RWPE1 (cell line): ENCODE results near the gene MED29.

Experiments
- CTCF ChIA-PET: fragments of 350-600 bp; sonication (Branson Sonifier 250); formaldehyde crosslinking; extraction: SDS; loops from one replicate; lab custom pipeline; 2021; lab: Yijun Ruan, JAX
- POLR2A ChIA-PET: fragments of 400-600 bp; formaldehyde crosslinking; extraction: SDS; loops from one replicate; lab custom pipeline; 2020; ENCODE audit warnings: antibody characterized with exemption; ENCODE audit not compliant: low non-redundant PET; lab: Yijun Ruan, JAX
- DNase-seq: peaks from one replicate; pipeline ENCODE4 v3.0.0; 2012; ENCODE audit warnings: low spot score
- H3K27ac ChIP-seq: fragments of 450-650 bp; 2 replicates; pipeline ENCODE4 v1.5.1; 2017
- CTCF ChIP-seq: fragments of 450-650 bp; conservative IDR thresholded peaks from 2 replicates; pipeline ENCODE4 v1.5.1; 2017; ENCODE audit warnings: low read depth, mild to moderate bottlenecking

The MED29 gene

DNA sequence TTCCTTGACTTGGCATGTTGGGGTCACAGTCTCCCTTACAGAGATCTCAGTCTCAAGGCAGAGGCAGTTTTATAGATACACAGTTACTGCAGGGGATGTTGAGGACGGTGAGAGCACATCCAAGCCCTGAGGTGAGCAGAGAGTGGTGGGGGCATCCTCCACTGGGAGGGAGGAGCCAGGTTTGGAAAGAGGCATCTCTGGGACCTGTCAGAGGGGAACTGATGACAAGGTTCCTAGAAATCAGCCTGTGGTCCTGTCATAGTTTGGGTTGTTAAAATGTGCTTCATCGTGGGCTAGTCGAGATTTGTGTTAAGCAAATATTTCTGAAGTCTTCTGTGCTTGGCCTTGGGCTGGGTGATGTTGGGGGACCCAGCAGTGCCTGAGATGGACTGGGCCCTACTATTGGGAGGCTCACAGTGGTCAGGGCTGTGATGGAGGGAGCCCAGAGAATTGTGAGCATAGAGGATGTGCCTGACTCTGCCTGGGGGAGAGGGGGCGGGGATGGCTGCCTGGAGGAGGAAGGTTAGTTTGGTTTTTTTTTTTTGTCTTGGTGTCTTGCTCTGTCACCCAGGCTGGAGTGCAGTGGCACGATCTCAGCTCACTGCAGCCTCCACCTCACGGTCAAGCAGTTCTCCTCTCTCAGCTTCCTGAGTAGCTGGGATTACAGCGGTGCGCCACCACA is 58.1 kb downstream of the MED29 start:
- CTCF ChIA-PET, result no interaction called here
- no peak for DNase-seq
- no peak for TF ChIP-seq CTCF
- peak overlapping the region; percentile 23; the same call in 1 of the 2 replicates for H3K27ac ChIP-seq
- POLR2A ChIA-PET, result interaction anchor here (1.2 kb wide), 1 partner anchor 13 kb away, joined by 5 read pairs; the partner anchor contains the start of gene RPS16
